ENCODE data around the gene CNOT2.

DNA sequence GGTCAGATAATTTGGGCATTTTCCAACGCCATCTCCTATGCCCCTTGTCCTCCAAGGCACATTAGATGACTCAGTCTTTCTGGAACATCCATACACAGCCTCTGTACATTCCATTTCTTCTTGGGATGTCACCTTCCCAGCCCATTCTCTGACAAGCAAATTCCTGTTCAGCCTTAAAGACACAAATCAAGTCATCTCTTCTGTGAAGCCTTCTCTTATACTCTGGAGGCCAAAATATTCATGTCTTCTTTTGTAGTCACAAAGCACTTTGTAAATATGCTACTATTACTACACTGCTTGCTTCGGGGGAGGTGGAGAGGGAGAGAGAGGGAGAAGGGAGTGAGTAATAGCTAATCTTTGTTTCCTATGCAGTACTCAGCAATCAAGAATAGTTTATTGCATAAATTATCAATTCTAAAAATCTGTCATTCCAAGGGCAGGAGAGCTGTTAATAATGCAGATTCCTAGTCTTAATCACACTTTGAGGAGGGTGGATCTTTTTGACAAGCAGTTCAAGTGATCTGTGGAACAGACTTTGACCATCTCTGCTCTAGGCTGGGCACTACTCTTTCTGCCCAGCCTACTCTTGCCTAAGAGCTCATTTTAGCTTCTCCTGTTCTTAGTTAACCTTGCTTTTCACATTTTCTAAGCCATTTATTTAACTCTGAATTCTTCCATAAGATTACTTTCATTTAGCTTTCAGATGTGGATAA, 150.7 kb downstream of the CNOT2 start:
- TF ChIP-seq TAF1 (IDR thresholded peaks at IDR 0.05; ENCODE audit: borderline replicate concordance, insufficient read depth, low read length): no peak
- TF ChIP-seq POLR2AphosphoS5 (IDR thresholded peaks at IDR 0.05; ENCODE audit: low read depth, low read length): no peak
- no peak for TF ChIP-seq SIN3A (IDR thresholded peaks at IDR 0.05; ENCODE audit: borderline replicate concordance, insufficient read depth, low read length)
- TF ChIP-seq, protein P1, sequence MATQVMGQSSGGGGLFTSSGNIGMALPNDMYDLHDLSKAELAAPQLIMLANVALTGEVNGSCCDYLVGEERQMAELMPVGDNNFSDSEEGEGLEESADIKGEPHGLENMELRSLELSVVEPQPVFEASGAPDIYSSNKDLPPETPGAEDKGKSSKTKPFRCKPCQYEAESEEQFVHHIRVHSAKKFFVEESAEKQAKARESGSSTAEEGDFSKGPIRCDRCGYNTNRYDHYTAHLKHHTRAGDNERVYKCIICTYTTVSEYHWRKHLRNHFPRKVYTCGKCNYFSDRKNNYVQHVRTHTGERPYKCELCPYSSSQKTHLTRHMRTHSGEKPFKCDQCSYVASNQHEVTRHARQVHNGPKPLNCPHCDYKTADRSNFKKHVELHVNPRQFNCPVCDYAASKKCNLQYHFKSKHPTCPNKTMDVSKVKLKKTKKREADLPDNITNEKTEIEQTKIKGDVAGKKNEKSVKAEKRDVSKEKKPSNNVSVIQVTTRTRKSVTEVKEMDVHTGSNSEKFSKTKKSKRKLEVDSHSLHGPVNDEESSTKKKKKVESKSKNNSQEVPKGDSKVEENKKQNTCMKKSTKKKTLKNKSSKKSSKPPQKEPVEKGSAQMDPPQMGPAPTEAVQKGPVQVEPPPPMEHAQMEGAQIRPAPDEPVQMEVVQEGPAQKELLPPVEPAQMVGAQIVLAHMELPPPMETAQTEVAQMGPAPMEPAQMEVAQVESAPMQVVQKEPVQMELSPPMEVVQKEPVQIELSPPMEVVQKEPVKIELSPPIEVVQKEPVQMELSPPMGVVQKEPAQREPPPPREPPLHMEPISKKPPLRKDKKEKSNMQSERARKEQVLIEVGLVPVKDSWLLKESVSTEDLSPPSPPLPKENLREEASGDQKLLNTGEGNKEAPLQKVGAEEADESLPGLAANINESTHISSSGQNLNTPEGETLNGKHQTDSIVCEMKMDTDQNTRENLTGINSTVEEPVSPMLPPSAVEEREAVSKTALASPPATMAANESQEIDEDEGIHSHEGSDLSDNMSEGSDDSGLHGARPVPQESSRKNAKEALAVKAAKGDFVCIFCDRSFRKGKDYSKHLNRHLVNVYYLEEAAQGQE (IDR thresholded peaks at IDR 0.05; ENCODE audit: insufficient read depth in 1 of 2, low read depth in 2 of 2, low read length in 2 of 2): no peak
